NOMO-1 treated with dmso at 0.1 percent for 144 hours (cell line): ENCODE data around the gene GGN.

Experiments used
- DNase-seq: peaks from one replicate; lab custom pipeline; 2025; ENCODE audit not compliant: unreplicated experiment; lab: John Stamatoyannopoulos, UW

GGN gene

DNA sequence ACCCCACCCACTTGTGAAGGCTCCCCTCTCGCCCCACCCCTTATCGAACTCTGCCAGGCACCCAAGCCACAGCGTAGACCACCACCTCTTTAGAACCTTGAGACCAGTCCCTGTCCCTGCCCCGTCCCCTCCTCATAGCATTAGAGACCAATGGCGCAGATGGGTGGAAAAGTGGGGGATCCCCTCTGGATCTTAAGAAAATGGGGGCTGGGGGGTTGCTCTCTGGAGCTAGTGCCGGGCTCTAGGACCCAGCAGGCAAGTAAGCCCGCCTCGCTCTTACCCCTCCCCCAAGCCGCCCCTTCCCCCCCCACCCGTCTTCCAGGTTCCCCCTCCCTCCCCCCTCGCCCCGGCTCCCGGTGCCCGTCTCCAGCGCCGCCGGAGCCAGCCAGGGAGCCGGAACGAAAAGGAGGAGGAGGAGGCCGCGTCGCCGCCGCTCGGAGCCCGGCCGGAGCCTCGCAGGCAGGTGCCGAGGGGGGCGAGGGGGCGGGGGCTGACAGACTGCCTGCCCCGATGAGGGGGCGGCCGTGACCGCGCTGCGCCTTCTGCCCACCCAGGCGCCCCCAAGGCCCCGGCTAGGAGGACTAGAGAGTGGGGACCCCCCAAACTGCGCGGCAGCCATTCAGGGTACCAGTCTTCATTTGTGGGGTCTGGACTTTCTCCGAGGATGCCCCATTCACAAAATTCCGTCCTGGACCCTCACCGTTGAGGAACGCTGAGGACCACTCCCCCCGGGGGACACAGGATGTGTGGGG, 691 bp upstream of the GGN start, which contains the start of gene SPRED3:
TSS of gene SPRED3 (plus strand) at position 349 of the 752 bp plus-strand sequence. CDS start 1,606 bp downstream, outside the sequence.
- DNase-seq: no peak

GRCh38 chr19:38386971-38387549, 774 bp downstream of the GGN start:
- no peak for DNase-seq

- DNase-seq: no peak
Measured at GRCh38 chr19:38386300-38386970, 1.4 kb downstream of the GGN start.

GRCh38 chr19:38385804-38386257, 2.0 kb downstream of the GGN start:
- DNase-seq: no peak

DNA sequence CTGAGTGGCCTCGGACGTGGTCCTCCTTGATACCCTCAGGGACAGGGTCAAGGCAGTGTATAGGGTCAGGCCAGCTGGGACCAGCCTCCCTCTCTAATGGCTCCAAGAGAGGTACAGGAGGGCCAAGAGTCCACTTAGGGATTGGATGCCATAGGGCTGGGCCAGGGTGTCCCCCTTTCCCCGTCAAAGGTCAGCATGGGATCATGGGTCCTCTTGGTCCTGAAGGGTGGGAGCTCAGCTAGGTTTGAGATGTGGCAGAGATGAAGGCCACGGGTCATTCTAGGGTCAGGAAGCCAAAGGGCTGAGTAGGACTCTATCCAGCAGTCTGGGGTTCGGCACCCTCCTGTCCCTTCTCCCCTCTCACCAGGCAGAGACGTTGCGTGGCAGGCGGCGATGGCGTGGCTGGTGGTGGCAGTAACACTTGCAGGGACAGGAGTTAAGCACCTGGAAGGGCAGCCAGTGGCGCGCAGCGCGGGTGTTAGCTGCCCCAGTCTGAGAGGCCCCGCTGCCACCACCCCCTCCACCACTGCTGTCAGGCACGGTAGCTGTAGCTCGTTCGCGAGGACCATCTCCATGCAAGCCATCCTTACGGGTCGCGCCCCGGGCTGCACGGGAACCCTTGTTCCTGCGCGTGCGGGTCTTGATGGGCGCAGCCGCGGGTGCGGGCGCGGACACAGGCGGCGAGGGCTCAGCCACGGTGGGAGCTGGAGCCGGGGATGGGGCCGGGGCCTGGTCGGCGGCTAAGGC, 2.6 kb downstream of the GGN start:
- DNase-seq: no peak

GRCh38 chr19:38384209-38385027, 3.4 kb downstream of the GGN start:
- no peak for DNase-seq

GRCh38 chr19:38383743-38384142, 4.1 kb downstream of the GGN start:
- DNase-seq: no peak

DNA sequence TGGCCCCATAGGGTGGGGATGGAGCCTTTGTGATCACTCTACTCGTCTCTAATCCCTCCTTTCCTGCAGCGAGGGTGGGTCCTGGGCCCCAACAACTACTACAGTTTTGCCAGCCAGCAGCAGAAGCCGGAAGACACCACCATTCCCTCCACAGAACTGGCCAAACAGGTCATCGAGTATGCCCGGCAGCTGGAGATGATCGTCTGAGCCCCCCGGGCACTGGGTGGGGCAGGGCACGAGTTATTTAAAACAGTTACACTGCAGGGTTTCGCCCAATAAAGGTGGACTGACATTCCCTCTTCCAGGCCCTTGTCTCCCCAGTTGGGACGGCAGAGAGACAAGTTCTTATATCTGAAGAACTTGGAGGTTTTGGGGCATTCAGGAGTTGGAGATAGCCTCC, 4.7 kb downstream of the GGN start:
- no peak for DNase-seq

DNA sequence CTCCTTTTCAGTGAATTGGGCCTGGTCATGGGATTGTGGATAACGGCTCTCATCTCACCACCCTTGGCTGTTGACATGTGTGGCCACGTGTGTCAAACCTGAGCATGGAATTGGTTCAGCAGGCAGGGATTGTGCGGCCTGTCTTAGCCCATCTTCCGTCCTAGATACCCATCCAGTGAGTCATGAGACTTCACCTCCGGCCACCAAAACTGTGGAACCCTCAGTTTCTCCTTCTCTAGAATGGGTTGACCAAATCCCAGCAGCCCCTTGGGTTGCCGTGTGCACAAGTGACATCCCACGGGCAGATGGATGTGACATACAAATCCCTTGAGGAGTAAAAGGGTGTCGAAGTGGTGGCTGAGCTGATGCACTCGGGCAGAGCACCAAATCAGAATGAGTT, 6.7 kb downstream of the GGN start:
- no peak for DNase-seq

- DNase-seq: no peak
Measured at GRCh38 chr19:38378866-38379265, 9.0 kb downstream of the GGN start.

DNA sequence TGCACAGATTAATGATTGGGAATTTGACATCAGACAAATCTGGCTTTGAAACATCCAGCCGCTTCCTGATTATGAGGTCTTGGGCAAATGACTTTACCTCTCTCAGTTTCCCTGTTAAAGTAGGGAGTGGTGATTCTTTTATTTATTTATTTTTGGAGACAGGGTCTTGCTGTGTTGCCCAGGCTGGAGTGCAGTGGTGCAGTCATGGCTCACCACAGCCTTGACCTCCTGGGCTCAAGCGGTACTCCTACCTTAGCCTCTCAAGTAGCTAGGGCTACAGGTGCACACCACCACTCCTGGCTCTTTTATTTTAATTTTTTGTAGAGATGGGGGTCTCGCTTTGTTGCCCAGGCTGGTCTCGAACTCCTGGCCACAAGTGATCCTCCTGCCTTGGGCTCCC, 10.8 kb downstream of the GGN start:
- no peak for DNase-seq

GRCh38 chr19:38376576-38376975, 11.3 kb downstream of the GGN start:
- DNase-seq: no peak

DNA sequence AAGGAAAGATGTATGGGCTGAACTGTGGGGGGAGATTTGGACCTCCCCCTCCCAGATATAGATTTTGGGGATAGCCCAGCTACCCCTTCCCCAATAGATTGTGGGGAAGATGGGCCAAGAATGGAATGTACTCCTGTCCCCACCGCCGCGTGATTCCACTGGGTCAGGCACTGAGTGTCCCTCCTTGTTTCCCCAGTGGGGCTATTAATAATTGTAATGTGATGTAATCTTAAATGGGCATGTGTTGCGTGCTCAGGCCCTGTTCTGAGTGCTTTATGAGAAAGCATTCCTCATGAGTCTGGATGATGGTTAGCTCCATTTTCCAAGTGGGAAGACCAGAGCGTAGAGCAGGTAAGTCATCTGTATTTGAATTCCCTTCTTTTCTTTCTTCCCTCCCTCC, 12.1 kb downstream of the GGN start:
- no peak for DNase-seq

- no peak for DNase-seq
Measured at GRCh38 chr19:38375098-38375493, 12.7 kb downstream of the GGN start.

DNA sequence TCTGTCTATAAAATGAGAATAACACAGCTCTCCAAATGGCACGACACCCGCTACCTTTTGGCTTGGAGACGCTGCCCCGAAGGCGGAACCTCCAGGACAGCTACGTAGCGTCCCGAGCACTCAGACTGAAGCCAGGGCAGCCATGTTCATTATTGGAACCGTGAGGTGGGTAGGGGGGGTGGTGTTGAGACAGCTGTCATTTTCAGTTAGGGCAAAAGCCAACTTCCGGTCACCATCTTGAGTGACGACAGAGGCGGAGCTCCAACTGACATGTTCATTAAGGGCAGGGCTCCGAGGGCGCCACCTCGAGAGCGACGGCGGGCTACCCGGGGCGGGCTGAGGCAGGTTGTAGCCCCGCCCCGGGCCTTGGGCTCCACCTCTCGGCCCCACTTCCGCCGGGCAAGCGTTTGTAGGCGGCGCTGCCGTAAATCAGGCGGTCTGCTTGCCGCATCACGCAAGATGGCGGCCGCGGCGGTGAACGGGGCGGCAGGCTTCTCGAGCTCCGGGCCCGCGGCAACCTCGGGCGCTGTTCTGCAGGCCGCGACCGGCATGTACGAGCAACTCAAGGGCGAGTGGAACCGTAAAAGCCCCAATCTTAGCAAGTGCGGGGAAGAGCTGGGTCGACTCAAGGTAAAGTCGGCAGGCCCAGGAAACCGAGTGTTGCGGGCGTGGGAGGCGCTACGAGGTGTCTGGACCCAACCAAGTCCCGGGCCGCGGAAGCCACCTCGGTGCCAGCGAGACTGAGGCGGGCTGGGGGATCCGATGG, 13.3 kb downstream of the GGN start, which contains the start of gene PSMD8:
TSS of gene PSMD8 (plus strand) at position 240 of the 766 bp plus-strand sequence. CDS start at position 271, 31 bp downstream.
- peak; percentile 98 for DNase-seq

GRCh38 chr19:38373907-38374331, 13.9 kb downstream of the GGN start:
- no peak for DNase-seq

DNA sequence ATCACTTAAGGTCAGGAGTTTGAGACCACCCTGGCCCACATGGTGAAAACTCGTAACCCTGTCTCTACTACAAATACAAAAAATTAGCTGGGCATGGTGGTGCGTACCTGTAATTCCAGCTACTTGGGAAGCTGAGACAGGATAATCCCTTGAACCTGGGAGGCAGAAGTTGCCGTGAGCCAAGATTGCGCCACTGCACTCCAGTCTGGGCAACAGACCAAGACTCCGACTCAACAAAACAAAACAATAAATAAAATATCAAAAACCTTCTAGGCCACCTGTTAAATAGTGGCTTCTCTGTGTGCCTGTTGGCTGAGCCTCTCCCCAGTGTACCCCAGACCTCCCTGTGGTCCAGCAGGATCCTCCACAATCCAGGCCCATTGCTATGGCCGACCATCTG, 16.8 kb downstream of the GGN start:
- DNase-seq: no peak

DNA sequence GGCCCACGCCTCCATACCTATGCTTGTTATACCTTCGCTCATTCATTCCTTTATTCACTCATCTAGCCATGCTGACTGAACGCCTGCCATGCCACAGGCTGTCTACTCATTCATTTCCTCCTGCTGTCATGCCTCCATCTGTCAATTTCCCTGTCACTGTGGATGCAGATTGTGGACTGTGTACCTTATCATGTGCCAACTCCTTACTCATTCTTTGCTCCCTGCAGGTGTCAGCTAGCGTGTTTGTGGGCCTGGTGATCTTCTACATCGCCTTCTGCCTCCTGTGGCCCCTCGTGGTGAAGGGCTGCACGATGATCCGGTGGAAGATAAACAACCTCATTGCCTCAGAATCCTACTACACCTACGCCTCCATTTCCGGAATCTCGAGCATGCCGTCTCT, 17.5 kb downstream of the GGN start:
- DNase-seq: no peak

- DNase-seq: no peak
Measured at GRCh38 chr19:38369584-38369983, 18.2 kb downstream of the GGN start.

DNA sequence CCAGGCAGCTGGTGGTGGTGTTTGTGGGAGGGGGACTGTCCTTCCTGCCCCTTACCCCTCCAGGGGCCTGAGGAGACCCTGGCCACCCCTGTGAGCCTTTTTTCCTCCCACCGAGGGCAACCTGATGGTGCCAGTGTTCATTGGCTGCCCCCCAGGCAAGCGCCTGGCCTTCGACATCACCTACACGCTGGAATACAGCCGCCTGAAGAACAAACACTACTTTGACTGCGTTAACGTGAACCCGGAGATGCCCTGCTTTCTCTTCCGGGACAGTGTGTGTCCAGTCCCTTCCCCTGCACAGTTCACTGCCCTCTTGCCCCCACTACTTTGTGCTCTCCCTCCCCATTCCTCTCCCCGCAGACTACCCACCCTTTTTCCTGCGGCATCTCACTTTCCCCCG, 20.8 kb downstream of the GGN start:
- no peak for DNase-seq
